Hepatocyte (in vitro differentiated cells): ENCODE results near the gene PMPCA. TPM values are rescaled to one million over a fixed set of nuclear protein-coding genes. Genes with fewer than 3 reads are reported as not detected.

Experiments used
- DNase-seq: peaks from one replicate; pipeline ENCODE4 v3.0.0-alpha.2; 2016; ENCODE audit warnings: low spot score
- H2AFZ ChIP-seq: fragments of 200-600 bp; sonication (generic); 2 replicates; pipeline ENCODE4 v1.6.0; 2016; ENCODE audit warnings: antibody characterized with exemption, mild to moderate bottlenecking
- H3K27ac ChIP-seq: fragments of 200-600 bp; sonication (generic); 2 replicates; pipeline ENCODE4 v1.5.1; 2016; ENCODE audit warnings: mild to moderate bottlenecking
- H3K27me3 ChIP-seq: fragments of 200-600 bp; sonication (generic); 2 replicates; pipeline ENCODE4 v1.6.1; 2016
- H3K36me3 ChIP-seq: fragments of 200-600 bp; sonication (generic); replicated peaks from 2 replicates; pipeline ENCODE4 v1.5.1; 2016; ENCODE audit warnings: low read depth; ENCODE audit not compliant: insufficient read depth
- H3K4me1 ChIP-seq: fragments of 200-600 bp; sonication (generic); 2 replicates; pipeline ENCODE4 v1.5.1; 2016; ENCODE audit warnings: mild to moderate bottlenecking, moderate library complexity; ENCODE audit not compliant: insufficient read depth
- H3K4me2 ChIP-seq: fragments of 200-600 bp; sonication (generic); 2 replicates; pipeline ENCODE4 v1.6.0; 2016
- H3K4me3 ChIP-seq: fragments of 200-600 bp; sonication (generic); 2 replicates; pipeline ENCODE4 v1.5.1; 2016; ENCODE audit warnings: mild to moderate bottlenecking
- H3K79me2 ChIP-seq: fragments of 200-600 bp; sonication (generic); 2 replicates; pipeline ENCODE4 v1.6.0; 2017; ENCODE audit warnings: mild to moderate bottlenecking
- H3K9me2 ChIP-seq: fragments of 200-600 bp; sonication (generic); replicated peaks from 2 replicates; pipeline ENCODE4 v1.6.0; 2017; ENCODE audit warnings: mild to moderate bottlenecking; ENCODE audit not compliant: insufficient read depth
- H3K9me3 ChIP-seq: fragments of 200-600 bp; sonication (generic); 2 replicates; pipeline ENCODE4 v1.5.1; 2016; ENCODE audit warnings: low read depth, mild to moderate bottlenecking
- H4K20me1 ChIP-seq: fragments of 200-600 bp; sonication (generic); 2 replicates; pipeline ENCODE4 v1.6.0; 2016; ENCODE audit warnings: mild to moderate bottlenecking; ENCODE audit not compliant: insufficient read depth, poor library complexity, severe bottlenecking
- EZH2 ChIP-seq: fragments of 200-600 bp; sonication (generic); IDR thresholded peaks from 2 replicates; pipeline ENCODE4 v1.6.1; 2016; ENCODE audit warnings: antibody characterized with exemption, mild to moderate bottlenecking, borderline replicate concordance
- EZH2phosphoT487 ChIP-seq: fragments of 200-600 bp; sonication (generic); IDR thresholded peaks from one replicate; pipeline ENCODE4 v1.6.1; 2018; ENCODE audit warnings: antibody characterized with exemption, mild to moderate bottlenecking, low read depth, moderate library complexity; ENCODE audit not compliant: unreplicated experiment, severe bottlenecking
- WGBS: methylation state at CpG from one replicate; pipeline ENCODE4 v1.1.6; 2016; ENCODE audit warnings: low lambda C conversion rate; ENCODE audit errors: missing lambda C conversion rate; 5-methylcytosine and 5-hydroxymethylcytosine counted together
- polyA plus RNA-seq: library from polyadenylated mRNA; unstranded; fragments of >200 nt; fragmentation: Nextera tagmentation; extraction: Ambion mirVana; gene quantifications from 2 replicates; pipeline ENCODE4 v1.2.1, GENCODE V29; 2016
- total RNA-seq: library from RNA; depleted of rRNA; stranded (reverse); fragments of >200 nt; gene quantifications from 2 replicates; pipeline ENCODE4 v1.2.3, GENCODE V29; 2014
- TF ChIP-seq, protein P1 (sequence below): fragments of 200-600 bp; sonication (generic); IDR thresholded peaks from 2 replicates; pipeline ENCODE4 v1.5.1; 2016; ENCODE audit warnings: antibody characterized with exemption, mild to moderate bottlenecking; ENCODE audit not compliant: poor library complexity

The PMPCA gene
- total and polyA plus RNA-seq, 2 experiments from 2014 or later: 45.1 to 85.7 TPM

DNA sequence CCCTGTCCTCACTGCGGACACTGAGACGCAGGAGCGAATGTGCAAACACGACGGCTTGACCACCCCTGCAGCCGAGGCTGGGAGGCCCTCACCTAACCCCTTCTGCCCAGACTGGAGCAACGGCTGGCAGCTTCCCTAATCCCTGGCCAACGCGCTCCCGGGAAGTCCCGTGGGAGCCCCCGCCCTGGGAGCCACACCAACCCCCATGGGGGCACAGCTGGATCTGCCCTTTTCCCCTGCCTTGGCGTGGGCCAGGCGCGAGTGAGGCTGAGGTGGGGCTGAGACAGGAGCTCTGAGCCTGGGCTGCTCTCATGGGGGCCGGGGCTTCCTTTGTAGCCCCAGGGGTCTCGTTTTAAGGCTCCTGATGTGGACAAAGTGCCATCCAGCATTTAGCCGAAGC is 42.3 kb upstream of the PMPCA start:
- WGBS: 88% methylated on average over 18 of the region's 18 CpGs
- H3K27ac ChIP-seq: no peak overlapping the region
- H3K36me3 ChIP-seq: no peaks in the 10 kb centered on the region
- no peaks in the 10 kb centered on the region for H3K27me3 ChIP-seq
- H4K20me1 ChIP-seq: no peaks in the 10 kb centered on the region
- no peaks in the 10 kb centered on the region for H3K9me2 ChIP-seq
- H3K4me2 ChIP-seq: no peak overlapping the region
- no peaks in the 10 kb centered on the region for H3K9me3 ChIP-seq
- TF ChIP-seq EZH2phosphoT487: no peak
- TF ChIP-seq EZH2: no peak
- TF ChIP-seq, protein P1, sequence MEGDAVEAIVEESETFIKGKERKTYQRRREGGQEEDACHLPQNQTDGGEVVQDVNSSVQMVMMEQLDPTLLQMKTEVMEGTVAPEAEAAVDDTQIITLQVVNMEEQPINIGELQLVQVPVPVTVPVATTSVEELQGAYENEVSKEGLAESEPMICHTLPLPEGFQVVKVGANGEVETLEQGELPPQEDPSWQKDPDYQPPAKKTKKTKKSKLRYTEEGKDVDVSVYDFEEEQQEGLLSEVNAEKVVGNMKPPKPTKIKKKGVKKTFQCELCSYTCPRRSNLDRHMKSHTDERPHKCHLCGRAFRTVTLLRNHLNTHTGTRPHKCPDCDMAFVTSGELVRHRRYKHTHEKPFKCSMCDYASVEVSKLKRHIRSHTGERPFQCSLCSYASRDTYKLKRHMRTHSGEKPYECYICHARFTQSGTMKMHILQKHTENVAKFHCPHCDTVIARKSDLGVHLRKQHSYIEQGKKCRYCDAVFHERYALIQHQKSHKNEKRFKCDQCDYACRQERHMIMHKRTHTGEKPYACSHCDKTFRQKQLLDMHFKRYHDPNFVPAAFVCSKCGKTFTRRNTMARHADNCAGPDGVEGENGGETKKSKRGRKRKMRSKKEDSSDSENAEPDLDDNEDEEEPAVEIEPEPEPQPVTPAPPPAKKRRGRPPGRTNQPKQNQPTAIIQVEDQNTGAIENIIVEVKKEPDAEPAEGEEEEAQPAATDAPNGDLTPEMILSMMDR: no peak
- H3K4me3 ChIP-seq: no peak overlapping the region
- peaks cover 11% of the 10 kb centered on the region for H3K4me1 ChIP-seq
- DNase-seq: no peak
- H3K79me2 ChIP-seq: no peaks in the 10 kb centered on the region
- no peak overlapping the region for H2AFZ ChIP-seq

DNA sequence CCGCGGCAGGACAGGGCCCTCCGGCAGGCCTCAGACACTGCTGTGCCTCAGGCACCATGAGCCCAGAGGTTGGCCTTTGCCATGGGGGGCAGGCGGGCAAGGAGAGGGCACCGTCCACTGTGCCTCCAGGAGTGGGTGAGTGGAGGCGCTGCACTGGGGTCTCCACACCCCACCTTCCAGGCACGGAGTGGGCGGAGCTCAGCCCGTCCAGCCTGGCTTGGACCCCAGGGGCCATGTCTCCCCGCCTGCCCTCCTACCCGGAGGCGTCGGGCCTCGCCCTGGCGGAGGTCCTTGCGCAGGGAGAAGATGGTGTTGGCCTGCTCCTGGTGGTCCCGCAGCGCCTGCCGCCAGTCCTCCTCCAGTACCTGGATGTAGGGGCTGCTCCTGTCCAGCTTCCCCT is 40.4 kb upstream of the PMPCA start:
- no peak overlapping the region for H2AFZ ChIP-seq
- no peaks in the 10 kb centered on the region for H3K27me3 ChIP-seq
- no peaks in the 10 kb centered on the region for H3K9me3 ChIP-seq
- no peaks in the 10 kb centered on the region for H3K9me2 ChIP-seq
- no peak overlapping the region for H3K4me3 ChIP-seq
- 98% methylated on average over 17 of the region's 19 CpGs for WGBS
- no peak overlapping the region for H3K27ac ChIP-seq
- no peaks in the 10 kb centered on the region for H3K79me2 ChIP-seq
- no peaks in the 10 kb centered on the region for H4K20me1 ChIP-seq
- no peak overlapping the region for H3K4me2 ChIP-seq
- H3K36me3 ChIP-seq: no peaks in the 10 kb centered on the region
- TF ChIP-seq EZH2: no peak
- TF ChIP-seq, protein P1: no peak
- no peak for TF ChIP-seq EZH2phosphoT487
- DNase-seq: no peak
- H3K4me1 ChIP-seq: peaks cover 16% of the 10 kb centered on the region

GRCh38 chr9:136370687-136371532 is 39.5 kb upstream of the PMPCA start:
- no peak for TF ChIP-seq EZH2
- TF ChIP-seq, protein P1: no peak
- no peak for TF ChIP-seq EZH2phosphoT487
- Histone ChIP-seq H3K9me3 (no peaks in the 10 kb centered on the region), H3K4me3 (no peak overlapping the region), H4K20me1 (no peaks in the 10 kb centered on the region), H3K27ac (no peak overlapping the region), H3K79me2 (no peaks in the 10 kb centered on the region), H3K9me2 (no peaks in the 10 kb centered on the region), H2AFZ (no peak overlapping the region), H3K4me2 (no peak overlapping the region), H3K4me1 (peaks cover 16% of the 10 kb centered on the region), H3K27me3 (no peaks in the 10 kb centered on the region), H3K36me3 (no peaks in the 10 kb centered on the region)
- WGBS: 95% methylated on average over 54 of the region's 54 CpGs
- no peak for DNase-seq
